Measurements from ENCODE around the gene NID1. TPM values are rescaled to one million over a fixed set of nuclear protein-coding genes. Genes with fewer than 3 reads are reported as not detected.

Gene NID1
- total and polyA plus RNA-seq, 2 donors (not counting 3 experiments of a cell fraction or from before 2014, with no cell fraction given) = 87.0 to 109 TPM

GRCh38 chr1:235938709-235939479 is 126.0 kb downstream of the NID1 start:
- dilution Hi-C loops (cut with MboI; ENCODE audit: extremely low pct_ligation_motif_present, low sequenced_read_pairs) (no loop called here), intact Hi-C loops (cut with micrococcal nuclease) (no loop called here)
- POLR2A ChIA-PET = interaction anchor here (0.6 kb wide), 1 partner anchor 9 kb away, joined by 6 read pairs; no protein-coding TSS in a partner anchor
- Histone ChIP-seq H3K27me3 (ENCODE audit: control insufficient read depth in 2 of 2, insufficient read depth in 2 of 2, low read length in 2 of 2) (no peaks in the 10 kb centered on the region), H3K79me2 (ENCODE audit: control insufficient read depth, insufficient read depth, low read length) (no peaks in the 10 kb centered on the region), H3K4me3 (replicated peaks in 1 of 3; ENCODE audit: insufficient read depth in 1 of 3, low read depth in 1 of 3, low read length in 3 of 3) (no peak overlapping the region), H3K9me3 (replicated peaks; ENCODE audit: control insufficient read depth, insufficient read depth, low read length) (no peaks in the 10 kb centered on the region), H3K4me2 (ENCODE audit: insufficient read depth, low read length) (no peak overlapping the region), H3K27ac (ENCODE audit: insufficient read depth, low read depth, low read length) (no peak overlapping the region), H3K9me1 (replicated peaks; ENCODE audit: control insufficient read depth, extremely low read depth, insufficient read depth, low read length) (no peaks in the 10 kb centered on the region), H2AFZ (ENCODE audit: low read depth, low read length) (no peak overlapping the region), H3K4me1 (ENCODE audit: control insufficient read depth, extremely low read depth, insufficient read depth, low read length) (peaks cover 7% of the 10 kb centered on the region), H4K20me1 (replicated peaks; ENCODE audit: control insufficient read depth, extremely low read depth, insufficient read depth, low read length) (no peaks in the 10 kb centered on the region), H3K36me3 (ENCODE audit: control insufficient read depth in 2 of 2, extremely low read depth in 1 of 2, insufficient read depth in 2 of 2, low read length in 2 of 2) (no peaks in the 10 kb centered on the region), H3K9ac (replicated peaks; ENCODE audit: extremely low read depth, insufficient read depth, low read length) (no peak overlapping the region)
- TF ChIP-seq POLR2AphosphoS5 (IDR thresholded peaks at IDR 0.05; ENCODE audit: insufficient read depth, low read depth, low read length) (no peak), MYC (IDR thresholded peaks at IDR 0.05; ENCODE audit: low read depth, low read length) (no peak), POLR2A (IDR thresholded peaks at IDR 0.05; ENCODE audit: low read depth, low read length) (no peak), FOS (IDR thresholded peaks at IDR 0.05; ENCODE audit: borderline replicate concordance, insufficient read depth, low read length) (no peak), GATA2 (IDR thresholded peaks at IDR 0.05; ENCODE audit: insufficient read depth, insufficient read length, low read depth, low read length) (no peak), EZH2 (IDR thresholded peaks at IDR 0.05; ENCODE audit: borderline replicate concordance, low read depth, low read length, severe bottlenecking) (no peak), JUN (IDR thresholded peaks at IDR 0.05; ENCODE audit: borderline replicate concordance, insufficient read depth, insufficient read length, low read depth) (no peak), CTCF (IDR thresholded peaks at IDR 0.05; ENCODE audit: extremely low read depth in 1 of 2, insufficient read depth in 1 of 2, low read depth in 1 of 2, low read length in 2 of 2) (no peak)
- TF ChIP-seq, protein P1, sequence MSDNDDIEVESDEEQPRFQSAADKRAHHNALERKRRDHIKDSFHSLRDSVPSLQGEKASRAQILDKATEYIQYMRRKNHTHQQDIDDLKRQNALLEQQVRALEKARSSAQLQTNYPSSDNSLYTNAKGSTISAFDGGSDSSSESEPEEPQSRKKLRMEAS (IDR thresholded peaks at IDR 0.05; ENCODE audit: insufficient read depth, insufficient read length) = no peak
- peak; percentile 63 for FAIRE-seq
- DNase-seq (ENCODE audit: low read depth, low spot score) = peak; percentile 47
- no TSS peak for BruUV-seq (replicated peaks)
- CTCF ChIA-PET = interaction anchor here (0.7 to 2.3 kb wide), 5 partner anchors 11 to 96 kb away, joined by 3 to 10 read pairs (median 3); no protein-coding TSS in a partner anchor

Measured in endothelial cell of umbilical vein (primary cell).